Activated B cell treated with CpG ODN at 0.5 μM for 24 hours (primary cell): ENCODE results near the gene FYN. TPM values are rescaled to one million over a fixed set of nuclear protein-coding genes. Genes with fewer than 3 reads are reported as not detected.

Experiments
- ATAC-seq: fragments of 200-7000 bp; cut with Tn5 transposase; one replicate; pipeline ENCODE4 v1.10.0; 2021; ENCODE audit warnings: low read depth, mild to moderate bottlenecking, moderate library complexity
- CTCF ChIA-PET: fragments of 350-600 bp; sonication (Branson Sonifier 250); formaldehyde crosslinking; loops from one replicate; lab custom pipeline; 2021; ENCODE audit warnings: antibody characterized with exemption; lab: Charles Lee
- POLR2A ChIA-PET: fragments of 350-600 bp; sonication (Branson Sonifier 250); formaldehyde crosslinking; loops from one replicate; lab custom pipeline; 2021; ENCODE audit warnings: antibody characterized with exemption; lab: Charles Lee
- DNase-seq: peaks from one replicate; pipeline ENCODE4 v3.0.0; 2022
- H3K27ac Mint-ChIP-seq: one replicate; pipeline ENCODE4 v1.8.0; 2020; ENCODE audit warnings: mixed read lengths
- H3K27me3 Mint-ChIP-seq: one replicate; pipeline ENCODE4 v1.8.0; 2021; ENCODE audit warnings: mixed read lengths
- H3K36me3 Mint-ChIP-seq: one replicate; pipeline ENCODE4 v1.8.0; 2021; ENCODE audit warnings: low read depth, mixed read lengths
- H3K4me1 Mint-ChIP-seq: one replicate; pipeline ENCODE4 v1.8.0; 2021; ENCODE audit warnings: mixed read lengths
- H3K4me3 Mint-ChIP-seq: one replicate; pipeline ENCODE4 v1.8.0; 2020; ENCODE audit warnings: mild to moderate bottlenecking, mixed read lengths
- H3K9me3 Mint-ChIP-seq: one replicate; pipeline ENCODE4 v1.8.0; 2020; ENCODE audit warnings: mixed read lengths
- CTCF ChIP-seq: fragments of 200-600 bp; IDR thresholded peaks from one replicate; pipeline ENCODE4 v1.8.0; 2022; ENCODE audit warnings: antibody characterized with exemption, mild to moderate bottlenecking
- intact Hi-C: fragments of 100-400 bp; cut with micrococcal nuclease; formaldehyde crosslinking; loops from one replicate; pipeline ENCODE4 v1.15.1; 2024
- total RNA-seq: library from RNA; stranded (reverse); gene quantifications from 2 replicates; pipeline ENCODE4 v1.2.3, GENCODE V29; 2022

Gene FYN
- total RNA-seq, 1 donor from 2014 or later: 64.7 TPM

- POLR2A ChIA-PET: interaction anchor here (0.6 kb wide), 1 partner anchor 40 kb away, joined by 3 read pairs; no protein-coding TSS in a partner anchor
Measured at GRCh38 chr6:111766201-111766857, 106.9 kb downstream of the FYN start.

GRCh38 chr6:111765763-111766162 lies 107.5 kb downstream of the FYN start:
- peak overlapping the region; percentile 37 for H3K27ac Mint-ChIP-seq
- intact Hi-C loops: no loop called here
- ATAC-seq: no peak
- peaks cover 84% of the 10 kb centered on the region for H3K4me1 Mint-ChIP-seq
- H3K4me3 Mint-ChIP-seq: no peak overlapping the region
- no peaks in the 10 kb centered on the region for H3K9me3 Mint-ChIP-seq
- peaks cover 6% of the 10 kb centered on the region for H3K36me3 Mint-ChIP-seq
- CTCF ChIA-PET: no interaction called here
- no peak for TF ChIP-seq CTCF
- H3K27me3 Mint-ChIP-seq: no peaks in the 10 kb centered on the region
- no peak for DNase-seq
- POLR2A ChIA-PET: interaction anchor here (0.6 kb wide), 1 partner anchor 40 kb away, joined by 3 read pairs; no protein-coding TSS in a partner anchor

More at GRCh38 chr6:111766201-111766857, 106.9 kb downstream of the FYN start:
- DNase-seq (no peak), ATAC-seq (no peak)
- CTCF ChIA-PET: no interaction called here
- Mint-ChIP-seq H3K27me3 (no peaks in the 10 kb centered on the region), H3K27ac (peak overlapping the region; percentile 10), H3K36me3 (peaks cover 10% of the 10 kb centered on the region), H3K4me3 (no peak overlapping the region), H3K9me3 (no peaks in the 10 kb centered on the region), H3K4me1 (peaks cover 78% of the 10 kb centered on the region)
- TF ChIP-seq CTCF: no peak
- intact Hi-C loops: no loop called here

GRCh38 chr6:111764238-111765175 lies 108.7 kb downstream of the FYN start:
- Mint-ChIP-seq H3K27ac (peak overlapping the region; percentile 81), H3K27me3 (no peaks in the 10 kb centered on the region), H3K9me3 (no peaks in the 10 kb centered on the region), H3K4me3 (peak overlapping the region; percentile 61), H3K36me3 (peaks cover 6% of the 10 kb centered on the region), H3K4me1 (peaks cover 94% of the 10 kb centered on the region)
- intact Hi-C loops: loop anchor here (1.0 to 5.0 kb wide), 5 partner anchors 16 to 109 kb away; partner anchors contain the start of gene FYN
- ChIA-PET POLR2A (interaction anchor here (0.7 to 2.2 kb wide), 4 partner anchors 11 to 109 kb away, joined by 3 to 9 read pairs (median 6); partner anchors contain the start of gene FYN), CTCF (no interaction called here)
- no peak for TF ChIP-seq CTCF
- DNase-seq (no peak), ATAC-seq (peak; percentile 82)

GRCh38 chr6:111763381-111763780 lies 109.9 kb downstream of the FYN start:
- Mint-ChIP-seq H3K27ac (no peak overlapping the region), H3K4me3 (no peak overlapping the region), H3K27me3 (no peaks in the 10 kb centered on the region), H3K36me3 (peaks cover 11% of the 10 kb centered on the region), H3K9me3 (no peaks in the 10 kb centered on the region), H3K4me1 (peaks cover 93% of the 10 kb centered on the region)
- CTCF ChIA-PET: interaction anchor here (1.6 to 1.7 kb wide), 2 partner anchors 16 to 26 kb away, joined by 3 read pairs; no protein-coding TSS in a partner anchor
- TF ChIP-seq CTCF: no peak
- POLR2A ChIA-PET: interaction anchor here (0.6 to 2.2 kb wide), 4 partner anchors 9 to 186 kb away, joined by 3 to 9 read pairs (median 6); partner anchors contain the start of gene FYN
- ATAC-seq (no peak), DNase-seq (no peak)
- intact Hi-C loops: loop anchor here (5.0 kb wide), 1 partner anchor 79 kb away; no protein-coding TSS in a partner anchor
